Measurements from ENCODE around the gene GARIN5B.
A peak's percentile ranks its signal among the peaks of the same experiment; 100 is the strongest.
"Not testable (repeated sequence)": the region's sequence is repeated elsewhere in the genome, so short reads cannot be mapped to it uniquely, and the experiment has no call there.

GARIN5B gene

DNA sequence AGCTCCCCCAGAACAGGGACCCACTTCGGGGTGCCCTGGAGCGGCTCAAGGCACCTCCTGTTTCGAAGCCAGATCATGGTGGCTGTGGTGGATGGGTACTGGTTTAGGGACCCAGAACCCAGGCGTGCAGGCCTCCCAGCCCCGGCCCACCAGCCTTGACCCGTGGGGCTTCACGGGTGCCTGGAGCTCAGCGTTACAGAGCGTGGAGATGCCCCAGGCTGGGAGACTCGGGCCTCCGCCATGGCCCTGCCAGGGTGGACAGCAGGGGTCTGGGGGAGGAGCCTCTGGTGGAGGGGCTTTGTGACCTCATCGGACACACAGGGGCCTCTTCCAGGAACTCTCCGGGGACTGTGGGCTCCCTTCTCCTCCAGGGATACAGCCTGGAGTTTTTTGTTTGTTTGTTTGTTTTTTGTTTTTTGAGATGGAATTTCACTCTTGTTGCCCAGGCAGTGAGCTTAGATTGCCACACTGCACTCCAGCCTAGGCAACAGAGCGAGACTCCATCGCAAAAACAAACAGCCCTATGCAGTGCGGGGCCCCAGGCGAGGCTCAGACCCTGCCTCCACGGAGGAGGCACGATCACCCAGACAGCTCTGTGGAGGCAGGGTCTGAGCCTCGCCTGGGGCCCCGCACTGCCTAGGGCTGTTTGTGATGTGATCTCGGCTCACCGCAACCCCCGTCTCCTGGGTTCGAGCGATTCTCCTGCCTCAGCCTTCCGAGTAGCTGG is at the start of gene GARIN5B:
TSS of gene GARIN5B (minus strand) at position 271 of the 727 bp plus-strand sequence. CDS start at position 77, 194 bp downstream.
- no peak for DNase-seq (ENCODE audit: low read depth)

DNA sequence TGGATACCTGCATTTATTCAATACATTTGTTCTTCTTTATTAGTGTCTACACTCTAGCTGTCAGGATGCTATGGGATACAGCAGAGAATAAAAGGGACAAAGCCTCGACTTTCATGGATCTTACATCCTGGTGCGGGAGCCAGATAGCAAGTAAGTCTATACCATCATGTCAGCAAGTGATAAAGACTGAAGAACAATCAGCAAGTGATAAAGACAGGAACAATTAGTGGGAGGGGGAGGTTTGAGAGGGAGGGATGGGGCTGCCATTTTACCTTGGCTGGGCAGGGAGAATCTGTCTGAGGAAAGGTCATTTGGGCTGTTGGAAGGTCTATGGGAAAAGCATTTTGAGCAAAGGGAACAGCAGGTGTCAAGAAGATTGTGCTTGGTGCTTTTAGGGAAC is 47.1 kb upstream of the GARIN5B start:
- DNase-seq (ENCODE audit: low read depth) = no peak

DNA sequence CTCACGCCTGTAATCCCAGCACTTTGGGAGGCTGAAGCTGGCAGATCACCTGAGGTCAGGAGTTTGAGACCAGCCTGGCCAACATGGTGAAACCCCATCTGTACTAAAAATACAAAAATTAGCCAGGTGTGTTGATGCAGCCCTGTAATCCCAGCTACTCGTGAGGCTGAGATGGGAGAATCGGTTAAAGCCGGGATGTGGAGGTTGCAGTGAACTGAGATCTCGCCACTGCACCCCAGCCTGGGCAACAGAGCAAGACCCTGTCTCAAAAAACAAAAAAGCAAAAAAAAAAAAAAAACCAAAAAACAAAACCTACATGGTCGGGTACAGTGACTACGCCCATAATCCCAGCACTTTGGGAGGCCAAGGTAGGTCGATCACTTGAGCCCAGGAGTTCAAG is 46.1 kb upstream of the GARIN5B start:
- not testable (repeated sequence) for DNase-seq (ENCODE audit: low read depth)

DNA sequence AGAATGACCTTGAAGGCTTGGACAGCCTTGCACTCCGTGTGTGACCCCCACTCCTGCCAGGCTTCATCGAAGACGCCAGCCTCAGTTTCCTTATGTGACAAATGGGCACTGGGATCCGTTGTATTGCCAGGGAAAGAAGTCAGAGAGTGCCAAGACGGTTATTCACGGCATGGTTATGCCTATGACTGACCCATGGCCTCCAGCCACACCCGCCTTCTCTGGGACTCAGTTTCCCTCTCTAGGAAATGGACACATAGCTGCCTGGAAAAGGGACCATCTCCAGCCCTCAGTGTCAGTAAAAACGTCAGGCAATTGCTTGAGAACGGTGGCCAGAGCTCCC is 45.4 kb upstream of the GARIN5B start:
- no peak for DNase-seq (ENCODE audit: low read depth)

DNA sequence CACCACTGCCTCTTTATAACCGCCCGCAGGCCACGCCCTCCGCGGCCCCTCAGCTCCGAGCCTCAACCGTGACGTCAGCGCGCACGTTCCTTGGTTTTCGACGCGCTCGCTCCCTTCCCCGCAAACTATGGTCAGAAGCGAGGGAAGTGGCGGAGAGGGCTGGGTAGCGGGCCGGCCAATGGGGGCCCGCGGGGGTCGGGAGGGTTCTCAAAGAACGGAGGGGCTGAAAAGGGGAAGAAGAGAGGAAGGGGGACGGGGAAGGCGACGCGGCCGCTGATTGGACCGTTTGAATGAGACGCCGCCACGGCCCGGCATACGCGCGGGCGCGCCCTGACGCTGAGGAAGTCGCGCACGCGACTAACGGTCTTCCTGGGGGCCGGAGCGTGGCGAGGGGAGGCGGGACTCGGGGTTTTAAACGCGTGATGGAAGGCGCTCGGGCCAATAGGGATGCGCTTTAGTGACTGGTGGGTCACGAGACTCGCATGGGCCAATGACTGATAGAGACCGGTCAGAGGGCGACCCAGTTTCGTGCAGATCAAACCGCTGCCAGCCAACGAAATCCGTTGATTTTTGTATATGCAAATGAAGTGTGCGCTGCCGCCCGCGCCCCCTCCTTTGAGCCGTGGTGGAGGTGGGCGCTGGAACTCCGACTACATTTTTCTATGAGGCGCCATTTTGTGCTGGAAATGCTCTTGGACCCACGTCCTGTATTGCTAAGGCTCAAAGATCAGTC is 44.9 kb upstream of the GARIN5B start:
- peak; percentile 99 for DNase-seq (ENCODE audit: low read depth)

DNA sequence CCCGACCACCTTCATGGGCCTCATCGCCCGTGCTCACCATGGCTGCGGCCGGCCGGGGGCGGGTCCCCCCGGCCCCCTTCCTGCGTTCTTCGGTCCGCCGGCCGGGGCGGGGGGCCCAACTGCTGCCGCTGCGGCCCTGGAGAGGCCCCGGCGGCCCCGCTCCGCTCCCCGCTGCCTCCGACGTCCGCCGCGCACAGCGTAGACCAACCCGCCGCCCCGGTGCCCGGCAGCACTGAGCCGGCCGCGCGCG is 44.4 kb upstream of the GARIN5B start, which contains the start of gene UBE2S:
TSS of gene UBE2S (minus strand) at position 239 of the 250 bp plus-strand sequence. CDS start at position 40, 199 bp downstream.
- not testable (repeated sequence) for DNase-seq (ENCODE audit: low read depth)

DNA sequence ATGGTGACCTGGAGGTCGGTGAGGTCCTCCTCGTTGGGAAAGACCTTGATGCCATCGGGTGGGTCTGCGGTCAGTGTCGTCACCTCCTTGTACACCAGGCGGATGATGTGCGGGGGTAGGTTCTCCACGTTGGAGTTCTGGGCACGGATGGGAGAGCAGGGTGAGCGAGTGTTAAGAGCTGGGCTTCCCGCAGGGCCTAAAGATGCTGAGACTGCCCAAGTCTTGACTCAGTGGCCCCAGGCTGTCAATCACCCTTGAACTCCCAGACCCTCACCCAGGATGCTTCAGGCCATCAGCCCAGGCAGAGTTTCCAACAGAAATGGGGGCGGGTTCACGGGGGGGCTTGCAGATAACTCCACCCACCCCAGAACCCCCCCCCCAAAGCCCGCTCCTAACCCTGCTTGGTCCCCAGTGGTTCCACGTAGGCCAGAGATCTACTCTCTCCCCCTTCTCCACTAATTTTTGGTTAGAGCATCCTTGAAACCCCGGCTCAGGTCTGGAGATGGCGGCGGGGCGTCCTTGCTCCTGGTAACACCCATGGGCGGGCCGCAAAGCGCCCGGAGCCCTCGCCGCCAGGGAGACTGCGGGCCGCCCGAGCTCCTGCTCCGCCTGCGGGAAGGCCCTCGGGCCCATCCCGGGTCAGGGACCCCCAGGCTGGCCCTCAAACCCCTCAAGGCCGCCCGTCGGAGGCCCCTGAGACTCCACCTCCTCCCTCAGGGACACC is 43.9 kb upstream of the GARIN5B start:
- no peak for DNase-seq (ENCODE audit: low read depth)

DNA sequence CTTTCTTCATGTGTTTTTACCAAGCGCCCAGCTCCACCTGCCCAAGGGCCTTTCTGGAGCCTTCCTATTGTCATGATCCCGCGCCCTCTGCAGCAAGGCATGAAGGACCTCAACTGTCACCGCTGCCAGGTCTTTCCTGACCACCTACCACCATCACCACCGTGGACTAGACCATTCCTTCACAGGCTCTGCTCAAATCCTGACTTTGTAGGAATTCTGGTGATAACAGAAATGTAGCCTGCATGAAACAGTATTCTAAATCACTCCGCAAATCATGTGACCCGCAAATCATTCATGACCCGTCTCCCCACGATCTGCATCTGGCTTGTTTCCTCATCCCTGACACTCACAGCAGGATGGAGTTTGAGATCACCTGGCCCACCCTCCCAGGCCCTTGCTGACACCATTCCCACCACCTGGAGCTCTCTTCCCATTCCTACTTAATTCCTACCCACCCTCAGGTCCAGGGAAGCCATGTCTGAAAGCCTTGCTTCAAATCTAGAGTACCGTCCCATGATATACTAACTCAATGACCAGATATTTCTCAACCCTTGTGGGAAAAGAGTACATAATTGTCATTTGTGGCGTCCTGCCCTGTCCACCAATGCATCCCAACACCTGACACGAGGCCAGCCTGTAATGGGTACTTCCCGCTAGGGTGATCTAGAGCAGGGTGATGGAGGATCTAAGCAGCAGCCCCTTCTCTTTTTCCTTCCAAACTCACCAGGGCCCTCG is 43.2 kb upstream of the GARIN5B start:
- no peak for DNase-seq (ENCODE audit: low read depth)

DNA sequence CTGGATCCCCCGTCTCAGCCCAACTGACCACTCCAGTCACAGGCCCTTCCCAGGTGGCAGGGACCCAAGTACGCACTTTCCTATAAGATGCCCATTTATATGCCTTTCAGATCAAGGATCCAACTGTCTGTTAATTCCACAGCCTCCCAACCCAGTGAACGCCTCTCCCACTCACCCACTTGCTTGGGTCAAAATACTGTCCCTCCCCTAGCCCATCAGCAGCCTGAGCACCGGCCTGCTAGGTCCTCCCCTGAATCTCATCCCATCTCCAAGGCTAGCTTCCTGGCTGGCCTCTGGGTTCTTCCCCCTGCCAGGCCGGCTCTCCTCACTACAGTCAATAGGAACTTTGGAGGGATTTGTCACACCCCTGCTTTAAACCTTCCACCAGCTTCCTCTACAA is 42.6 kb upstream of the GARIN5B start:
- DNase-seq (ENCODE audit: low read depth) = no peak

DNA sequence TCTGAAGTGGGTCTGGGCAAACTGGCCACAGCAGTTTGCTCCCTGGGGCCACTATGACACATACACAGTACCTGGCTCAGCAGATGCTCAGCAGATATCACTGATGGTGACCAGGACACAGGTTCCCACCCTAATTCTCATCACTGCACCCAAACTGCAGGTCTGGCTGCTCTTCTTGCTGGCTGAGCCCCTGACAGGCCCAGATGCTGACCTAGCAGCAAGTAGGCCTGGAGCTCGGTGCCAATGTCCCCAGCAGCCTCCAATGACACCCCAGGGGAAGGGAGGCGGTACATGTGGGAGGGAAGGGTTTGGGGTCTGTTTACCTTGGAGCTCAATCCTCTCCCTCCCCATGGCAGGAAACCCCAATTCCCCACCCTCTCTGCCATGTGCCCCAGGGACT is 39.4 kb upstream of the GARIN5B start:
- no peak for DNase-seq (ENCODE audit: low read depth)

DNA sequence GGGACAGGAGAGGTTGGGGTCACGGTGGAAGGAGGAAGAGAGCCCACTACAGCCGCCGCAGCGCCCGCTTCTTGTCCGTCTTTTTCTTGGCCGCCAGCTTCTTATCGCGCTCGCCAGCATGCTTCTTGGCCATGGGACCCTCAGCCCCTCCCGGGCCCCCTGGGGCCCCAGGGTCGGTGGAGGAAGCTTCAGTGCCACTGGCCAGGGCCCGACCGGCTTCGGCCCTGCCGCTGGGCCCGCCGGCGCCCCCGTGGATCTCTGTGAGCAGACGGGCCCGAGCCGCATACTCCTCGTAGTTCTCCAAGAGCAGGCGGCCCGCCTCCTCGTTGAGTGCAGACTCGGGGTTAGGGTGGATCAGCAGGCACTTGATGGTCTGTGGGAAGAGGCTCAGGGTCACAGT is 38.3 kb upstream of the GARIN5B start:
- not testable (repeated sequence) for DNase-seq (ENCODE audit: low read depth)

DNA sequence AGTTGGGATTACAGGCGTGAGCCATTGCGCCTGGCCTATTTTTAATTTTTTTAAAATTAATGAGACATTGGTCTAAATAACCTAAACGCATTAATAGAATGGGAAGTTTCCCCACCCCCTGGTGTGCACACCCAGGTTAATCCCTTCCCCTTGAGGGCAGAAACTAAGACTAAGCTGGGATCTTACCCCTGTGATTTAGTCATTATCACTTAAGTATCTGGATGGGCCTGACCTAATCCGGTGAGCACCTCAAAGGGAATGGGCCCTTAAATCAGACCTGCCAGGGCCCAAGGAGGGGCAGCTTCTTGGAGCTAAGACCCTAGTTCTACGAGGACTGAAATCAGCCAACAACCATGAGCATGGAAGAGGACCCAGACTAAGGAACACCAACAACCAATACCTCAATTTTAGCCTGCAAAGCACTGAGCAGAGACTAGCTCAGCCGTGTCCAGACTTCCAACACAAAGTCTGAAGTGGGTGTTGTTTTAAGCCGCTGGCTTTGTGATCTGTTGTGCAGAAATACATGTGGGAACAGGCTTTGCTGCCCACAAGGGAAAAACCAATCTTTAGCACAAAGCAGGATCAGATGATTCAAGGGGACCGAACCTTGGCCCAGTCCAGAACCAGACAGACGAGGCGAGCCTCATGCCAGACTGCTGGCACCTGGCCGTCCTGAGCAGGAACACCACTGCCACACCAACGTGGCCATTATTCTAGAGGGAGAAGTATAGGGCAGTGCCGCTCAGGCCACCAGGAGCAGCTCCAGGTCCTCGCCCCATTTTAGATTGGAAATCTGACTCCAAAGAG is 37.4 kb upstream of the GARIN5B start:
- DNase-seq (ENCODE audit: low read depth) = no peak

DNA sequence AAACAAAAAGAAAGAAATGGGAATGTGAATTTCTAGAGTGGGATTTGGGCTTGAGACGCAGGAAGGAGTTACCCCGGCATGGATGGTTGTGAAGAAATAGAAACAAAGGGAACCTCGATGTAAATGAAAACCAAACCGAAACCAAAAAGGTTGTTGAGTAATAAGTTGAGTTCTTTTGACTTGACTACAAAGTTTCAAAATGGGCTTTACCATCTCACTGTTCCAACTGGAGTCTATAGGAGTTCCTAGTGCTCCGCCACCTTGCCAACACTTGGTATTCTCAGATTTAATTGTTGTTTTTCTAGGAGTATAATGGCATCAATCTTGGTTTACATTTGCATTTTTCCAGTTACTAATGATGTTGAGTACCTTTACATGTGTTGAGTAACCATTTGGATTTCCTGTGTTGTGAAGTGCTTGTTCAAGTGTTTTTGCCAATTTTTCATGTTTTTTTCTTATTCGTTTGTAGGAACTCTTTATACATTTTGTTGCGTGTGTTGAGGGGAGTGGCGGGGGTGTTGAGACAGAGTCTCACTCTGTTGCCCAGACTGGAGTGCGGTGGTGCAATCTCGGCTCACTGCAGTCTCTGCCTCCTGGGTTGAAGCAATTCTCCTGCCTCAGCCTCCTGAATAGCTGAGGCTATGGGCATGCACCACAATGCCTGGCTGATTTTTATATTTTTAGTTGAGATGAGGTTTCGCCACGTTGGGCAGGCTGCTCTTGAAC is 35.3 kb upstream of the GARIN5B start:
- DNase-seq (ENCODE audit: low read depth) = no peak

DNA sequence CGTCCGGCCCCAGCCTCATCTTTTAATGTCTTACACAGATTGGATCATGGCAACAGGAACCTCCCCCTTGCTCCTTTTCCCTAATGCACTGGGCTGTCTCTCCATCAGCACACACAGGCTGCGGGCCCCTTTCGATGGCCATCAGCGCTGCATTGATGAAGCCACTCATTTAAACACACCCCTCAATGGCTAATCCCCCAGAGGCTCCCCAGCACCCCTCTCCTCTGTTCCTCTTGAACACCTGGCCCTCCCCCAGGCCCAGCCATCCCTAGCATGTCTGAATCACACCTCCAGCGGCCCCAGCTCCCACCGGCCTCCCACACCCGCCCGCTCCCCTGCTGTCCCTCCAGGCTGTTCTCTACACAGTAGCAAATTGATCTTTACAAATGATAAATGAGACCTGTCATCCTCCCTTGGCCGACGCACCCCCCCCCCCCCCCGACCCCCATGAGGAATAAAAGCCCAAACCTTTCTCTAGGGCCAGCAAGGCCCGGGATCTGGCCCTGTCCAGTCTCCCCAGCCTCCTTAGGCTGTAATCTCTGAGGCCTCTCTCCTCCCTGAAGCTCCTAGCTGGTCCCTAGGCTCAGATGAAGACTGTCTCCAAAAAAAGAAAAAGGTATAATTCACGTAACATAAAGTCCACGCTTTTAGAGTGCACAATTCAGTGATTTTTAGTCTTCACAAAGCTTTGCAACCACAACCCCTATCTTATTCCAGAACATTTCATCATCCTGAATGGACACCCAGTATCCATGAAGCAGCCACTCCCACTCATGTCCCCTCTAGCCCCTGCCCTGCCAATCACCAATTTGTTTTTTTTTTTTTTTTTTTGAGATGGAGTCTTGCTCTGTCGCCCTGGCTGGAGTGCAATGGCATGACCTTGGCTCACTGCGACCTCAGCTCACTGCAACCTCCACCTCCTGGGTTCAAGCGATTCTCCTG is 30.0 kb upstream of the GARIN5B start:
- no peak for DNase-seq (ENCODE audit: low read depth)

DNA sequence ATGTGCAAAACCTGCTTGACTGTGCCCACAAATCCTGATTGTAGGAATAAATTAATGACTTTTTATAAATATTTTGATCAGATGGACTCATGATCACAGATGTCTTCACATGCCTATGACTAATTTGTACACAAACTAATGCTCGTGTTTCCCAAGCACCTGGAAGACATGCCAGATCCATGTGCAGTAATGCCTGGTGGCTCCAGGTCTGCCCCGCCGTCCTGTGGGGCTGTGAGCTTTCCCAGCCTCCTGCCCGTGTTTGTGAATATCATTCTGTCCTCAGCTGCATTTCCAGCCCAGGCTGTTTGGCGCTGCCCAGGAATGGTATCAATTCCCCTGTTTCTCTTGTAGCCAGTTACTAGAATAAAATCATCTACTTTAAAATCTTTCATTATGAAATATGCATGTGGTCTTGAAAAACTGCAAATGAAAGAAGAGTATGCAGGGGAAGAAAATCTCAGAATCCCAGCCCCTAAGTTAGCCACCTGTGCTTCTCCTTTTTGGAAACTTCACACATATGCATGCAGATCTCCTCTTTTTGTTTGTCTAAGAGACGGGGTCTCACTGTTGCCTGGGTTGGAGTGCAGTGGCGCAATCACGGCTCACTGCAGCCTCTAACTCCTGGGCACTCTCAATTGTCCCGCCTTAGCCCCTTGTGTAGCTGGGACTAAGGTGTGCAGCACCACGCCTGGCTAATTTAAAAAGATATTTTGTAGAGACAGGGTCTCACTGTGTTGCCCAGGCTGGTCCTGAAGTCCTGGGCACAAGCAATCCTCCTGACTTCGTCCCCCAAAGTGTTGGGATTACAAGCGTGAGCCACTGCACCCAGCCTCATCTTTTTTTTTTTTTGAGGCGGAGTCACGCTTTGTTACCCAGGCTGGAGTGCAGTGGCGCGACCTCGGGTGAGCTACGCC is 28.9 kb upstream of the GARIN5B start:
- DNase-seq (ENCODE audit: low read depth) = no peak

DNA sequence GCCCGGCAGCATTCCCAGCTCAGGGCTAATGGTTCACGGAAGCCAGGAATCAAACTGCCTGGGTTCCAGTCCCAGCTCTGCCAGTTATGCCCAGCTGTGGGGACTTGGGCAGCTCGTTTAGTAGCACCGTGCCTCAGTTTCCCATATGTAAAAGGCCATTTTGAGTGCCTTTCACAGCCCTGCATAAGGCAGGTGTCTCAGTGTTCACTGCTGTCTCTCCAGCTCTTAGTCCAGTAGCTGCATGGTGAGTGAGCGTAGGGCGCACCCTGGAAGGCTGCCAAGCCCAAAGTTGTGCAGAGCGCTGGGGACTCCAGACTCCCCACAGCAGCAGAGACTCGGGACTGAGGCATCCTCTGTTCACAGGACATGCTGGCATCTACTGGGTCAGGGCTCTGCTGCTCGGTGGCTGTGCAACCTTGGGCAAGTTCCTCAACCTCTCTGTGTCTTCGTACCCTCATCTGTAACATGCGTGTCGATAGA is 28.2 kb upstream of the GARIN5B start:
- DNase-seq (ENCODE audit: low read depth) = no peak

DNA sequence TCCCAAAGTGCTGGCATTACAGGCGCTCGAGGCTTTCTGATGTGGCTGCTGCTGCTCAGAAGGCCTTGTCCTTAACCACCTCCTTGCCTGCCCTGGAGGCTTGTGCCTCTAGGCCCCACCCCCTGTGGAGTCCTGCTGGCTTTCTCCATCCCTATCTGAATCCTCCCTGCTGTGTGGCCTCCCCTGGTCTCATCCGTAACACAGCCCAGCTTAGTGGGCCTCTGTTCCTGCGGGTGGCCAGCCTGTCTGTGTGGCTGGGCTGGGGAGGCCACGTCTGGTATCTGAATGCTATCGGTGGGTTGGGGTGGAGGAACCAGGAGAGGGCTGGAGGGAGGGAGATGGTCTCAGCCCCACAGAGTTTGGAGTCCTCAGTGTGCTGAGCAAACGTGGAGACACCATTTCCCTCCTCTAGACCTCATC is 27.4 kb upstream of the GARIN5B start:
- no peak for DNase-seq (ENCODE audit: low read depth)
